SK-N-SH (cell line): ENCODE measurements around the gene REV1. TPM values are rescaled to one million over a fixed set of nuclear protein-coding genes. Genes with fewer than 3 reads are reported as not detected.

Experiments used
- CTCF ChIA-PET: fragments of 300-600, 350-600 bp; formaldehyde crosslinking; extraction: SDS; loops from one replicate; lab custom pipeline; 2021; lab: Yijun Ruan, JAX
- POLR2A ChIA-PET: fragments of 350-600 bp; sonication (Branson Sonifier 250); formaldehyde crosslinking; extraction: SDS; loops from one replicate; lab custom pipeline; 2020; ENCODE audit warnings: antibody characterized with exemption, inconsistent platforms; lab: Yijun Ruan, JAX
- DNase-seq: peaks from one replicate; pipeline ENCODE4 v3.0.0; 2012
- H2AFZ ChIP-seq: fragments of 200-600 bp; sonication (generic); 2 replicates; pipeline ENCODE4 v1.8.1; 2016; ENCODE audit warnings: antibody characterized with exemption, mild to moderate bottlenecking, low read depth
- H3F3A ChIP-seq: fragments of 200-600 bp; sonication (generic); replicated peaks from 2 replicates; pipeline ENCODE3; 2016; ENCODE audit warnings: antibody characterized with exemption, mild to moderate bottlenecking; ENCODE audit not compliant: insufficient read depth
- H3K27ac ChIP-seq, 2 experiments: fragments of 200-500 bp in 1 of 2; fragments of 200-600 bp in 1 of 2; sonication (Bioruptor generic) in 1 of 2; sonication (generic), shearing (Covaris generic) in 1 of 2; 2 replicates each; pipeline versions ENCODE4 v1.5.1 to v1.6.1; 2014 to 2016; ENCODE audit warnings: low read depth in 2 of 2, inconsistent platforms in 1 of 2, low read length in 1 of 2, mild to moderate bottlenecking in 1 of 2, mixed read lengths in 1 of 2
- H3K27me3 ChIP-seq: fragments of 200-600 bp; sonication (generic), shearing (Covaris generic); 2 replicates; pipeline ENCODE4 v1.6.1; 2016; ENCODE audit warnings: mixed run types; ENCODE audit not compliant: insufficient read depth
- H3K36me3 ChIP-seq, 2 experiments: fragments of 200-500 bp in 1 of 2; fragments of 200-600 bp in 1 of 2; sonication (Bioruptor generic) in 1 of 2; sonication (generic) in 1 of 2; replicated peaks in 1 of 2; 2 replicates each; pipeline versions ENCODE3 to v1.5.1; 2014 to 2016; ENCODE audit warnings: low read length in 1 of 2, mild to moderate bottlenecking in 1 of 2; ENCODE audit not compliant: insufficient read depth in 2 of 2, control insufficient read depth in 1 of 2
- H3K4me1 ChIP-seq, 2 experiments: fragments of 200-500 bp in 1 of 2; fragments of 200-600 bp in 1 of 2; sonication (Bioruptor generic) in 1 of 2; sonication (generic), shearing (Covaris generic) in 1 of 2; 2 replicates each; pipeline versions ENCODE4 v1.5.1 to v1.6.1; 2014 to 2016; ENCODE audit warnings: low read depth in 1 of 2, low read length in 1 of 2, mixed run types in 1 of 2; ENCODE audit not compliant: insufficient read depth in 2 of 2, control insufficient read depth in 1 of 2
- H3K4me2 ChIP-seq: fragments of 200-600 bp; sonication (generic), shearing (Covaris generic); 2 replicates; pipeline ENCODE4 v1.6.1; 2017; ENCODE audit warnings: mixed run types
- H3K4me3 ChIP-seq, 2 experiments: fragments of 200-500 bp in 1 of 2; fragments of 200-600 bp in 1 of 2; sonication (Bioruptor generic) in 1 of 2; sonication (generic), shearing (Covaris generic) in 1 of 2; 2 replicates each; pipeline versions ENCODE4 v1.5.1 to v1.8.1; 2014 to 2016; ENCODE audit warnings: low read depth in 2 of 2, inconsistent platforms in 1 of 2, low read length in 1 of 2, mild to moderate bottlenecking in 1 of 2, mixed read lengths in 1 of 2, moderate library complexity in 1 of 2
- H3K79me2 ChIP-seq: fragments of 200-600 bp; sonication (generic); 2 replicates; pipeline ENCODE4 v1.8.1; 2017; ENCODE audit warnings: mild to moderate bottlenecking; ENCODE audit not compliant: insufficient read depth
- H3K9ac ChIP-seq: fragments of 200-600 bp; sonication (generic); 2 replicates; pipeline ENCODE4 v1.6.1; 2017; ENCODE audit warnings: mixed run types
- H3K9me2 ChIP-seq: fragments of 200-600 bp; sonication (generic); 2 replicates; pipeline ENCODE4 v1.6.1; 2017; ENCODE audit warnings: mixed run types
- H3K9me3 ChIP-seq: fragments of 200-600 bp; sonication (generic); 2 replicates; pipeline ENCODE4 v1.6.1; 2017; ENCODE audit warnings: mixed run types, mild to moderate bottlenecking, moderate library complexity
- H4K20me1 ChIP-seq: fragments of 200-600 bp; sonication (generic); 2 replicates; pipeline ENCODE4 v1.6.1; 2017; ENCODE audit warnings: mild to moderate bottlenecking, mixed run types; ENCODE audit not compliant: insufficient read depth
- CHD2 ChIP-seq: fragments of 150-350 bp; IDR thresholded peaks from 2 replicates; pipeline ENCODE4 v1.6.1; 2018; ENCODE audit warnings: low read length; ENCODE audit not compliant: partially characterized antibody
- EP300 ChIP-seq, 2 experiments: IDR thresholded peaks; 2 replicates each; pipeline versions ENCODE4 v1.4.0 to v1.6.1; 2012; ENCODE audit warnings: borderline replicate concordance in 1 of 2, low read depth in 1 of 2, low read length in 1 of 2
- EZH2phosphoT487 ChIP-seq: fragments of 200-600 bp; sonication (generic); IDR thresholded peaks from 2 replicates; pipeline ENCODE4 v1.6.1; 2017; ENCODE audit warnings: low read depth, mixed run types, mild to moderate bottlenecking, antibody characterized with exemption, moderate library complexity, borderline replicate concordance
- FOSL2 ChIP-seq: IDR thresholded peaks from 2 replicates; pipeline ENCODE4 v1.4.0; 2012; ENCODE audit warnings: low read depth, mild to moderate bottlenecking, moderate library complexity, borderline replicate concordance
- FOXM1 ChIP-seq: IDR thresholded peaks from 2 replicates; pipeline ENCODE4 v1.4.0; 2012; ENCODE audit warnings: low read depth, mild to moderate bottlenecking
- GABPA ChIP-seq: IDR thresholded peaks from 2 replicates; pipeline ENCODE4 v1.4.0; 2012; ENCODE audit warnings: low read depth, mild to moderate bottlenecking
- GATA2 ChIP-seq: sonication (generic); formaldehyde crosslinking; IDR thresholded peaks from 2 replicates; pipeline ENCODE4 v1.5.0; 2020; ENCODE audit warnings: mild to moderate bottlenecking, missing genetic modification reagents
- MEF2A ChIP-seq: IDR thresholded peaks from 2 replicates; pipeline ENCODE4 v1.4.0; 2012; ENCODE audit warnings: low read depth, borderline replicate concordance
- MXI1 ChIP-seq: IDR thresholded peaks from 2 replicates; pipeline ENCODE4 v1.6.1; 2012; ENCODE audit warnings: mild to moderate bottlenecking, low read depth, low read length, improper control_type of control experiment
- NRF1 ChIP-seq: IDR thresholded peaks from 2 replicates; pipeline ENCODE4 v1.6.1; 2012; ENCODE audit warnings: low read depth, mild to moderate bottlenecking, low read length
- POLR2AphosphoS5 ChIP-seq: IDR thresholded peaks from 2 replicates; pipeline ENCODE4 v1.6.1; 2012; ENCODE audit warnings: low read depth, low read length
- RCOR1 ChIP-seq: fragments of 150-350 bp; IDR thresholded peaks from 2 replicates; pipeline ENCODE4 v1.6.1; 2017; ENCODE audit warnings: antibody characterized with exemption, low read length
- RFX5 ChIP-seq: IDR thresholded peaks from 2 replicates; pipeline ENCODE4 v1.6.1; 2012; ENCODE audit warnings: mild to moderate bottlenecking, improper control_type of control experiment, low read length
- RXRA ChIP-seq: IDR thresholded peaks from 2 replicates; pipeline ENCODE4 v1.4.0; 2012; ENCODE audit warnings: low read depth, mild to moderate bottlenecking, borderline replicate concordance
- SIN3A ChIP-seq: IDR thresholded peaks from 2 replicates; pipeline ENCODE4 v1.6.1; 2012; ENCODE audit warnings: low read depth, mild to moderate bottlenecking, low read length, moderate library complexity, borderline replicate concordance
- TCF12 ChIP-seq: IDR thresholded peaks from 2 replicates; pipeline ENCODE4 v1.4.0; 2012
- TEAD4 ChIP-seq: IDR thresholded peaks from 2 replicates; pipeline ENCODE4 v1.4.0; 2012; ENCODE audit warnings: mild to moderate bottlenecking, borderline replicate concordance; ENCODE audit not compliant: insufficient read depth
- YY1 ChIP-seq: IDR thresholded peaks from 2 replicates; pipeline ENCODE4 v1.4.0; 2012; ENCODE audit warnings: low read depth, mild to moderate bottlenecking
- WGBS: methylation state at CpG from one replicate; pipeline ENCODE4 v1.1.6; 2017; ENCODE audit warnings: low lambda C conversion rate; 5-methylcytosine and 5-hydroxymethylcytosine counted together
- polyA plus RNA-seq, 3 experiments: library from polyadenylated mRNA; depleted of rRNA; stranded (reverse); fragments of >200 nt; gene quantifications; 2 replicates each; pipeline ENCODE4 v1.2.3, GENCODE V29; 2012
- TF ChIP-seq, protein P1 (sequence below): fragments of 150-350 bp; IDR thresholded peaks from 2 replicates; pipeline ENCODE4 v1.6.1; 2017; ENCODE audit warnings: antibody characterized with exemption, low read length, low read depth, borderline replicate concordance
- TF ChIP-seq, protein P2 (sequence below): IDR thresholded peaks from 2 replicates; pipeline ENCODE4 v1.6.1; 2012; ENCODE audit warnings: mild to moderate bottlenecking, low read depth, low read length, moderate library complexity
- TF ChIP-seq, protein P3 (sequence below): fragments of 150-350 bp; IDR thresholded peaks from 2 replicates; pipeline ENCODE4 v1.6.1; 2016; ENCODE audit warnings: mild to moderate bottlenecking, low read depth, low read length
- TF ChIP-seq, protein P4 (sequence below): IDR thresholded peaks from 2 replicates; pipeline ENCODE4 v1.4.0; 2012; ENCODE audit warnings: low read depth, borderline replicate concordance

REV1 gene
- polyA plus RNA-seq, 1 of the 3 experiments (the other 2 are of a cell fraction): 15.9 TPM

DNA sequence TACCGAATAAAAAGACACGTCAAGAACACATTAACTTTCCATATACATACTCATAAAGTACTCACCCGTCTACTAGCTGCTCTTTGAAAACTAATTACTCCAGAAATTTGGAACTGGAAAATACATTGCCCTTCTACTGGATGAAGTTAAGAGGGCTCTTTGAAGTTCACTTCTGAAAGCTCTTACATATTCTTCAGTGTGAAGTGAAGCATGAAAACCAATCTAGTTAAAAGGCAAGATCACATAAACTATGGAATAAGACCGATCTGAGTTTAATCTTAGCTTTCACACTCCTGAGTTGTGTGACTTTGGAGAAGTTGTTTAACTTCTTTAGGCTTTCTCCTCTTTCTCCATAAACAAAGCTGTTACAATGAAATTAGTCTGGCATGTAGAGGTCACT is 38.5 kb downstream of the REV1 start (continued):
- TF ChIP-seq, protein P1, sequence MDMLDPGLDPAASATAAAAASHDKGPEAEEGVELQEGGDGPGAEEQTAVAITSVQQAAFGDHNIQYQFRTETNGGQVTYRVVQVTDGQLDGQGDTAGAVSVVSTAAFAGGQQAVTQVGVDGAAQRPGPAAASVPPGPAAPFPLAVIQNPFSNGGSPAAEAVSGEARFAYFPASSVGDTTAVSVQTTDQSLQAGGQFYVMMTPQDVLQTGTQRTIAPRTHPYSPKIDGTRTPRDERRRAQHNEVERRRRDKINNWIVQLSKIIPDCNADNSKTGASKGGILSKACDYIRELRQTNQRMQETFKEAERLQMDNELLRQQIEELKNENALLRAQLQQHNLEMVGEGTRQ: no peak
- TF ChIP-seq EZH2phosphoT487 (no peak), RCOR1 (no peak), SIN3A (no peak)
- TF ChIP-seq, all 33 proteins: peak for 0

DNA sequence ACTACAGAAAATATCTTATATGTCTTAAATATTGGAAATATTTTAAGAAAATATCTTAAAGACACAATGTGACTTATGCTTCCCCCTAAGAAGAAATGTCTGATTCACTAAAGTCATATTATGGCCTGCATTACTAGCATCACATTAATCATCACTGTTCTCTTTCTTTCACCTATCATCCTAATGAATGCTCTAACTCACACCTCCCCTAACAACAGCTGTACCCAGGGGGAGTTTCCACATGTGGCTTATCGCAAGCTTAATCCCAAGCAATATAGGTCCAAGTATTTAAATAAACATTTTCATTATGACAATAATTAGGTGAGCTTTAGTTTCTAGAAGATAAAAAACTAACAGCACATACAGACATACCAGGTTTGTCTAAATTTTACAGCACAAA is 39.6 kb downstream of the REV1 start:
- H3F3A ChIP-seq: peaks cover 3% of the 10 kb centered on the region
- no peak overlapping the region for H3K9ac ChIP-seq
- H3K4me3 ChIP-seq: no peak overlapping the region
- ChIA-PET CTCF (interaction anchor here (0.7 kb wide), 1 partner anchor 20 kb away, joined by 4 read pairs; no protein-coding TSS in a partner anchor), POLR2A (no interaction called here)
- H3K27me3 ChIP-seq: no peaks in the 10 kb centered on the region
- TF ChIP-seq RFX5 (no peak), EP300 (IDR thresholded peaks at IDR 0.05; ENCODE audit: borderline replicate concordance in 1 of 2, low read depth in 1 of 2, low read length in 1 of 2) (no peak), FOXM1 (no peak), CHD2 (no peak), POLR2AphosphoS5 (no peak), TCF12 (no peak), EZH2phosphoT487 (no peak), MEF2A (no peak), FOSL2 (no peak), RCOR1 (no peak), MXI1 (no peak), TEAD4 (no peak), GATA2 (CRISPR knock-in tag) (no peak), NRF1 (no peak), GABPA (no peak), RXRA (no peak), YY1 (no peak)
- TF ChIP-seq, protein P2, sequence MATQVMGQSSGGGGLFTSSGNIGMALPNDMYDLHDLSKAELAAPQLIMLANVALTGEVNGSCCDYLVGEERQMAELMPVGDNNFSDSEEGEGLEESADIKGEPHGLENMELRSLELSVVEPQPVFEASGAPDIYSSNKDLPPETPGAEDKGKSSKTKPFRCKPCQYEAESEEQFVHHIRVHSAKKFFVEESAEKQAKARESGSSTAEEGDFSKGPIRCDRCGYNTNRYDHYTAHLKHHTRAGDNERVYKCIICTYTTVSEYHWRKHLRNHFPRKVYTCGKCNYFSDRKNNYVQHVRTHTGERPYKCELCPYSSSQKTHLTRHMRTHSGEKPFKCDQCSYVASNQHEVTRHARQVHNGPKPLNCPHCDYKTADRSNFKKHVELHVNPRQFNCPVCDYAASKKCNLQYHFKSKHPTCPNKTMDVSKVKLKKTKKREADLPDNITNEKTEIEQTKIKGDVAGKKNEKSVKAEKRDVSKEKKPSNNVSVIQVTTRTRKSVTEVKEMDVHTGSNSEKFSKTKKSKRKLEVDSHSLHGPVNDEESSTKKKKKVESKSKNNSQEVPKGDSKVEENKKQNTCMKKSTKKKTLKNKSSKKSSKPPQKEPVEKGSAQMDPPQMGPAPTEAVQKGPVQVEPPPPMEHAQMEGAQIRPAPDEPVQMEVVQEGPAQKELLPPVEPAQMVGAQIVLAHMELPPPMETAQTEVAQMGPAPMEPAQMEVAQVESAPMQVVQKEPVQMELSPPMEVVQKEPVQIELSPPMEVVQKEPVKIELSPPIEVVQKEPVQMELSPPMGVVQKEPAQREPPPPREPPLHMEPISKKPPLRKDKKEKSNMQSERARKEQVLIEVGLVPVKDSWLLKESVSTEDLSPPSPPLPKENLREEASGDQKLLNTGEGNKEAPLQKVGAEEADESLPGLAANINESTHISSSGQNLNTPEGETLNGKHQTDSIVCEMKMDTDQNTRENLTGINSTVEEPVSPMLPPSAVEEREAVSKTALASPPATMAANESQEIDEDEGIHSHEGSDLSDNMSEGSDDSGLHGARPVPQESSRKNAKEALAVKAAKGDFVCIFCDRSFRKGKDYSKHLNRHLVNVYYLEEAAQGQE: no peak
- TF ChIP-seq, protein P3, sequence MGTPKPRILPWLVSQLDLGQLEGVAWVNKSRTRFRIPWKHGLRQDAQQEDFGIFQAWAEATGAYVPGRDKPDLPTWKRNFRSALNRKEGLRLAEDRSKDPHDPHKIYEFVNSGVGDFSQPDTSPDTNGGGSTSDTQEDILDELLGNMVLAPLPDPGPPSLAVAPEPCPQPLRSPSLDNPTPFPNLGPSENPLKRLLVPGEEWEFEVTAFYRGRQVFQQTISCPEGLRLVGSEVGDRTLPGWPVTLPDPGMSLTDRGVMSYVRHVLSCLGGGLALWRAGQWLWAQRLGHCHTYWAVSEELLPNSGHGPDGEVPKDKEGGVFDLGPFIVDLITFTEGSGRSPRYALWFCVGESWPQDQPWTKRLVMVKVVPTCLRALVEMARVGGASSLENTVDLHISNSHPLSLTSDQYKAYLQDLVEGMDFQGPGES: no peak
- TF ChIP-seq, protein P4, sequence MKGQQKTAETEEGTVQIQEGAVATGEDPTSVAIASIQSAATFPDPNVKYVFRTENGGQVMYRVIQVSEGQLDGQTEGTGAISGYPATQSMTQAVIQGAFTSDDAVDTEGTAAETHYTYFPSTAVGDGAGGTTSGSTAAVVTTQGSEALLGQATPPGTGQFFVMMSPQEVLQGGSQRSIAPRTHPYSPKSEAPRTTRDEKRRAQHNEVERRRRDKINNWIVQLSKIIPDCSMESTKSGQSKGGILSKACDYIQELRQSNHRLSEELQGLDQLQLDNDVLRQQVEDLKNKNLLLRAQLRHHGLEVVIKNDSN: no peak
- no peaks in the 10 kb centered on the region; a peak in 2 of 4 replicates for H3K4me1 ChIP-seq
- no peak for DNase-seq
- H2AFZ ChIP-seq: no peak overlapping the region
- WGBS: 96% methylated on average over 1 of the region's 1 CpG
- H3K27ac ChIP-seq: no peak overlapping the region
- peaks cover 69% of the 10 kb centered on the region for H3K79me2 ChIP-seq
- H3K9me2 ChIP-seq: no peaks in the 10 kb centered on the region
- H3K4me2 ChIP-seq: no peak overlapping the region
- H4K20me1 ChIP-seq: 0 out of 2 replicates have a peak, but pooled peaks cover 4% of the 10 kb centered on the region
- no peaks in the 10 kb centered on the region for H3K9me3 ChIP-seq
- peaks cover 41 to 51% of the 10 kb centered on the region in 2 experiments for H3K36me3 ChIP-seq
